Subcutaneous abdominal adipose tissue (tissue), 5 donors: ENCODE results near the gene GPR89B.
"Not testable (repeated sequence)": the region's sequence is repeated elsewhere in the genome, so short reads cannot be mapped to it uniquely, and the experiment has no call there.

Experiments
- H3K27ac ChIP-seq: one replicate; pipeline ENCODE4 v1.7.0; 2013; ENCODE audit warnings: low read depth, mild to moderate bottlenecking, inconsistent platforms, low read length, moderate library complexity
- H3K27me3 ChIP-seq, 5 donors: one replicate each; pipeline ENCODE4 v1.7.0; 2013; ENCODE audit warnings: low read length in 5 of 5, inconsistent platforms in 1 of 5; ENCODE audit not compliant: control insufficient read depth in 5 of 5, insufficient read depth in 4 of 5
- H3K36me3 ChIP-seq, 5 donors: one replicate each; pipeline ENCODE4 v1.7.0; 2013; ENCODE audit warnings: low read length in 5 of 5; ENCODE audit not compliant: control insufficient read depth in 5 of 5, insufficient read depth in 5 of 5
- H3K4me1 ChIP-seq, 5 donors: one replicate each; pipeline ENCODE4 v1.7.0; 2013; ENCODE audit warnings: low read length in 5 of 5, mild to moderate bottlenecking in 3 of 5, moderate library complexity in 1 of 5; ENCODE audit not compliant: control insufficient read depth in 5 of 5, insufficient read depth in 5 of 5
- H3K4me3 ChIP-seq, 5 donors: one replicate each; pipeline ENCODE4 v1.7.0; 2013; ENCODE audit warnings: low read length in 5 of 5, low read depth in 1 of 5
- H3K9ac ChIP-seq, 5 donors: one replicate each; pipeline ENCODE4 v1.7.0; 2013; ENCODE audit warnings: low read length in 5 of 5, mild to moderate bottlenecking in 4 of 5, moderate library complexity in 3 of 5
- H3K9me3 ChIP-seq, 5 donors: one replicate each; pipeline ENCODE4 v1.7.0; 2013; ENCODE audit warnings: low read length in 5 of 5; ENCODE audit not compliant: control insufficient read depth in 5 of 5
- donor health status: healthy.
- donor health status: healthy.
- donor health status: healthy.
- donor health status: healthy.
- donor health status: healthy.

GPR89B gene

GRCh38 chr1:147987893-147988292 is 59.7 kb downstream of the GPR89B start:
- not testable (repeated sequence) for H3K9ac ChIP-seq, H3K27ac ChIP-seq, H3K9me3 ChIP-seq, H3K36me3 ChIP-seq, H3K27me3 ChIP-seq, H3K4me3 ChIP-seq, H3K4me1 ChIP-seq

GRCh38 chr1:147992916-147993315 is 64.7 kb downstream of the GPR89B start:
- not testable (repeated sequence) for H3K4me3 ChIP-seq, H3K27me3 ChIP-seq, H3K9ac ChIP-seq, H3K9me3 ChIP-seq, H3K27ac ChIP-seq, H3K36me3 ChIP-seq, H3K4me1 ChIP-seq

DNA sequence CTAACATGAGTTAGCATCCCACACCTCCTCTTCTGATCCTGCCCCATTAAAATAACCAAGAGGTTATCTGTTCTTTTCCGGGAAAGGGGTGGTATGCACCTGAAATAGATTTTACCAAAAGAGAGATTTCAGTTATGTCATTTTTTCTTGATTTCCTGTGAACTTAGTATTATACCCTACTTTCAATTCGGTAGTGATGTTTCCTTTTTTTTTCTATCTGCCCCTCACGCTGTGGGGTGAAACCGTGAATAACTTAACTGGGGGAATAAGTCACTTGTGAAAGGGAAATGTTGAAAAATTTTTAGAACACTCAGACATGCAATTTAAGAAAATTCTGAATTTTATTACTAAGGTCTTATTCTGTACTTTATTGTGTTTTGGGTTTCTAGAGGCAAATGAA is 65.2 kb downstream of the GPR89B start:
- H3K36me3 ChIP-seq, H3K27me3 ChIP-seq, H3K9ac ChIP-seq, H3K9me3 ChIP-seq, H3K4me3 ChIP-seq, H3K27ac ChIP-seq, H3K4me1 ChIP-seq: not testable (repeated sequence)

GRCh38 chr1:147993825-147994615 is 65.8 kb downstream of the GPR89B start:
- H3K9me3 ChIP-seq, H3K4me3 ChIP-seq, H3K27ac ChIP-seq, H3K9ac ChIP-seq, H3K27me3 ChIP-seq, H3K4me1 ChIP-seq, H3K36me3 ChIP-seq: not testable (repeated sequence)

- H3K4me3 ChIP-seq, H3K27ac ChIP-seq, H3K27me3 ChIP-seq, H3K4me1 ChIP-seq, H3K9ac ChIP-seq, H3K36me3 ChIP-seq, H3K9me3 ChIP-seq: not testable (repeated sequence)
Observed at GRCh38 chr1:147996088-147996487, 67.9 kb downstream of the GPR89B start.

GRCh38 chr1:148007724-148008123 is 79.5 kb downstream of the GPR89B start:
- H3K4me3 ChIP-seq, H3K9me3 ChIP-seq, H3K27me3 ChIP-seq, H3K4me1 ChIP-seq, H3K9ac ChIP-seq, H3K36me3 ChIP-seq, H3K27ac ChIP-seq: not testable (repeated sequence)

DNA sequence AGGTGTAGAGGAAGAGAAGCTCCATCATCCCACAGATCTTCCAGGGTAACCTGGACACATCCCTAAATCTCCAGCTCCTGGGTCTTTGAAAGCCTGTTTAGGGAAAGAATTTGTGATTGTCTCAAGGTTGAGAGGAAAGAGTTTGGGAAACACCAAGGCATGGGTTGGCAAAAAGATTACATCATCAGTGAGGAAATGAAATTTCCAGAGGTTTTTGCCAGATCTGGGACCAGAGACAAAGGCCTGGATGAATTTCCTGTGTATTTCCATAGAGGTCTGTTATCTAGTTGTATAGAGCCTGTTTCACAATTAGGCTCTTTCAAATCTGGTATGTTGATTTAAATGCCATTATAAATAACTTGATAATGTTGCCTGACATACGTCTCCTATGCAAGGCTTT is 82.3 kb downstream of the GPR89B start:
- H3K4me1 ChIP-seq, result peaks cover 0 to 10% (median 7%) of the 10 kb centered on the region in 5 donors
- H3K27me3 ChIP-seq, result peaks cover 7 to 20% (median 13%) of the 10 kb centered on the region in 5 donors
- no peaks in the 10 kb centered on the region for H3K36me3 ChIP-seq
- H3K27ac ChIP-seq, result no peak overlapping the region
- no peaks in the 10 kb centered on the region for H3K9me3 ChIP-seq
- H3K4me3 ChIP-seq, result no peak overlapping the region
- no peak overlapping the region for H3K9ac ChIP-seq

DNA sequence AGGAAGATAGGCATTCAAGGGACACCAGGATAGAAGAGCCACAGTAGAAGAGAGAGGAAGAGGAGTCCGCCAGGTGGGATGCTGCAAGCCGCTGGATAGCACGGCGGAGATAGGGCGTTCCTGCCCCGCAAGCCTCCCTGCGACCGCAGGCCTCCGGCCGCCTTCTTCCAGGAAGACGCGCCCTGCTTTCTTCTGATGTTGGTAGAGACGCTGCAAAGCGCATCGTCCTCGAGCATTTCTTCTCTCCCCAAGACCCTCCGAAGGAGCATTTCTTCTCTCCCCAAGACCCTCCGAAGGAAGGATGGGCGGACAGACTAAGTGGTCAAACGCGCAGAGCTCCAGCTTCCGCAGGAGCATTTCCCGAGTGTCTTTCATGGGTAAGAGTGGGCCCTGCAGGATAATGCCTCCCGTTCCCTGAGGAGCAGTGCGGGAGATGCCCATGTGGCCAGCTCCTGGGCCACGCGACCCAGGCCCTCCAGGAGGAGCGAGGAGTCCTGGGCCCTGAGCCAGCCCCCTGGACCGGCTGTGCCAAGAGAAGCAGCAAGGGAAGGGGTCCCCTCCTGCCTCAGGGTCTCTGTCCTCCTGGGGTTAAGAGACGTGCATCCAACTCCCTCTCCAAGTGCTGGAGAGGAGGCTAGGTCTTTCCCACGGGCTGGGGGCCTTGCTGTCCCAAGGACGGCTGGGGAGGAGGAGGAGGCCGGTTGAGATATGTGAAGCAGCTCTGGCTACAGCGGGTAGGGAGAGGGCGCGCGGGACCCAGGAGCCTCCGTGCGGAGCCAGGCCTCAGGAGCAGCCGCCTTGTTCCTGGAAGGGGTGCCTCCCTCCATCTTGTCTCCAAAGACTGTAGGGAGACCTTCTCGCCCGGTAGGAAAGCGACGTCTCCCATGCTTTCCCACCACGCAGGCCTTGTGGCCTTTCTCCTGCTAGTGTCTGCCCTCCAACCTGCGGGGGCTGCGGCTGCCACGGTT is 85.2 kb downstream of the GPR89B start:
- not testable (repeated sequence) for H3K9me3 ChIP-seq, H3K4me3 ChIP-seq, H3K36me3 ChIP-seq, H3K4me1 ChIP-seq, H3K9ac ChIP-seq, H3K27ac ChIP-seq
- H3K27me3 ChIP-seq, result peaks cover 7 to 20% (median 13%) of the 10 kb centered on the region in 5 donors

- H3K4me1 ChIP-seq, H3K27ac ChIP-seq, H3K9ac ChIP-seq, H3K36me3 ChIP-seq, H3K9me3 ChIP-seq: not testable (repeated sequence)
- H3K4me3 ChIP-seq, result peak overlapping the region in 2 of 5 donors; percentile 22 to 29
- H3K27me3 ChIP-seq, result peaks cover 7 to 20% (median 13%) of the 10 kb centered on the region in 5 donors
Observed at GRCh38 chr1:148014289-148015200, 86.3 kb downstream of the GPR89B start.
